Trophoblast cell (in vitro differentiated cells and primary cell): ENCODE data around the gene ITPR1.

Experiments
- DNase-seq, 2 donors: peaks; one replicate each; pipeline ENCODE4 v3.0.0-alpha.2; 2016
- H2AFZ ChIP-seq: 2 replicates; pipeline ENCODE4 v1.6.1; 2013; ENCODE audit warnings: low read length, moderate library complexity, mild to moderate bottlenecking; ENCODE audit not compliant: insufficient read depth, poor library complexity
- H2AK5ac ChIP-seq: 2 replicates; pipeline ENCODE4 v1.6.1; 2013; ENCODE audit warnings: mild to moderate bottlenecking, low read length
- H2BK120ac ChIP-seq: 2 replicates; pipeline ENCODE4 v1.6.1; 2013; ENCODE audit warnings: low read length, mild to moderate bottlenecking, moderate library complexity; ENCODE audit not compliant: insufficient read depth, poor library complexity
- H2BK12ac ChIP-seq: 2 replicates; pipeline ENCODE4 v1.6.1; 2013; ENCODE audit warnings: mild to moderate bottlenecking, low read length, moderate library complexity
- H2BK5ac ChIP-seq: 2 replicates; pipeline ENCODE4 v1.6.1; 2013; ENCODE audit warnings: low read length, low read depth, moderate library complexity, mild to moderate bottlenecking; ENCODE audit not compliant: poor library complexity
- H3K14ac ChIP-seq: 2 replicates; pipeline ENCODE4 v1.6.1; 2013; ENCODE audit warnings: mild to moderate bottlenecking, low read length
- H3K18ac ChIP-seq: 2 replicates; pipeline ENCODE4 v1.6.1; 2013; ENCODE audit warnings: mild to moderate bottlenecking, low read length
- H3K23ac ChIP-seq: 2 replicates; pipeline ENCODE4 v1.6.1; 2013; ENCODE audit warnings: low read length
- H3K27ac ChIP-seq: 2 replicates; pipeline ENCODE4 v1.5.1; 2013; ENCODE audit warnings: low read depth, mild to moderate bottlenecking, inconsistent platforms, low read length, moderate library complexity
- H3K27me3 ChIP-seq: 2 replicates; pipeline ENCODE4 v1.6.1; 2013; ENCODE audit warnings: inconsistent platforms, mild to moderate bottlenecking, low read length, moderate library complexity; ENCODE audit not compliant: insufficient read depth
- H3K36me3 ChIP-seq, 2 experiments: 1 replicate in 1 of 2; 2 replicates in 1 of 2; pipeline ENCODE4 v1.6.1; 2013; ENCODE audit warnings: low read length in 2 of 2, mild to moderate bottlenecking in 2 of 2, moderate library complexity in 1 of 2; ENCODE audit not compliant: insufficient read depth in 2 of 2, control insufficient read depth in 1 of 2
- H3K4ac ChIP-seq: 2 replicates; pipeline ENCODE4 v1.6.1; 2013; ENCODE audit warnings: low read depth, mild to moderate bottlenecking, low read length, moderate library complexity
- H3K4me1 ChIP-seq, 2 experiments: 1 replicate in 1 of 2; 2 replicates in 1 of 2; pipeline ENCODE4 v1.6.1; 2013; ENCODE audit warnings: low read length in 2 of 2, mild to moderate bottlenecking in 2 of 2, moderate library complexity in 1 of 2; ENCODE audit not compliant: insufficient read depth in 2 of 2, control insufficient read depth in 1 of 2
- H3K4me2 ChIP-seq: 2 replicates; pipeline ENCODE4 v1.6.1; 2013; ENCODE audit warnings: inconsistent platforms, mild to moderate bottlenecking, low read length, moderate library complexity
- H3K4me3 ChIP-seq: 2 replicates; pipeline ENCODE4 v1.5.1; 2013; ENCODE audit warnings: mild to moderate bottlenecking, low read depth, low read length, inconsistent platforms
- H3K79me1 ChIP-seq: one replicate; pipeline ENCODE4 v1.6.1; 2013; ENCODE audit warnings: low read length
- H3K79me2 ChIP-seq: 2 replicates; pipeline ENCODE4 v1.6.1; 2013; ENCODE audit warnings: low read length, mild to moderate bottlenecking; ENCODE audit not compliant: control insufficient read depth, insufficient read depth, poor library complexity
- H3K9ac ChIP-seq: 2 replicates; pipeline ENCODE4 v1.6.1; 2013; ENCODE audit warnings: mild to moderate bottlenecking, low read length
- H3K9me3 ChIP-seq: 2 replicates; pipeline ENCODE4 v1.6.1; 2013; ENCODE audit warnings: low read depth, mild to moderate bottlenecking, control low read depth, inconsistent platforms, low read length; ENCODE audit not compliant: insufficient read depth
- H4K12ac ChIP-seq: 2 replicates; pipeline ENCODE4 v1.6.1; 2013; ENCODE audit warnings: low read depth, mild to moderate bottlenecking, low read length, moderate library complexity
- H4K8ac ChIP-seq: 2 replicates; pipeline ENCODE4 v1.6.1; 2013; ENCODE audit warnings: low read depth, mild to moderate bottlenecking, low read length, moderate library complexity
- H4K91ac ChIP-seq: one replicate; pipeline ENCODE4 v1.6.1; 2013; ENCODE audit warnings: low read depth, mild to moderate bottlenecking, low read length, moderate library complexity
- WGBS: extraction: QIAGEN DNeasy Blood & Tissue Kit; methylation state at CpG from one replicate; pipeline ENCODE4 v1.1.7; 2013; ENCODE audit warnings: missing lambda C conversion rate; ENCODE audit not compliant: insufficient read length, insufficient coverage; ENCODE audit errors: extremely low coverage; 5-methylcytosine and 5-hydroxymethylcytosine counted together

ITPR1 gene

DNA sequence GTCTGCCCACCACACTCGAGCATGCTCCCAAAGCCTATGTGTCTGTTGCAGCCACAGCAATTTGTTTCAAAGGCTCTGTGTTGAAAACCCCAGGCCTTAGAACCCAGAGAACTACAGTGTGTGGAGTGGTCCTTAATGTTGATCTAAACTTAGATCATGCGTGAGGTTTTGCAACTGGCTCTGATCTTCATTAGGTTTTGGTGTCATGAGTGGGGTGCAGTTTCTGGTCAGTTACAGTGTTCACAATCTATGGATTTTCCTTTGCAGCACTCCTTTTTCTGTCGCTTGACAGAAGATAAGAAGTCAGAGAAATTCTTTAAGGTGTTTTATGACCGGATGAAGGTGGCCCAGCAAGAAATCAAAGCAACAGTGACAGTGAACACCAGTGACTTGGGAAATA is 273.1 kb downstream of the ITPR1 start:
- no peak overlapping the region for H2BK12ac ChIP-seq
- no CpG with 5 or more reads among the region's 4 CpGs for WGBS
- H3K4ac ChIP-seq = no peak overlapping the region
- no peak overlapping the region for H2AK5ac ChIP-seq
- no peak overlapping the region for H3K4me3 ChIP-seq
- peaks cover 4% of the 10 kb centered on the region for H3K9me3 ChIP-seq
- no peaks in the 10 kb centered on the region for H3K79me2 ChIP-seq
- H4K8ac ChIP-seq = no peak overlapping the region
- no peak overlapping the region for H4K12ac ChIP-seq
- no peak overlapping the region for H4K91ac ChIP-seq
- no peak overlapping the region for H2BK120ac ChIP-seq
- no peak overlapping the region for H3K14ac ChIP-seq
- H3K18ac ChIP-seq = no peak overlapping the region
- H3K4me1 ChIP-seq = no peaks in the 10 kb centered on the region
- H3K79me1 ChIP-seq = no peaks in the 10 kb centered on the region
- H3K27ac ChIP-seq = no peak overlapping the region
- no peak overlapping the region for H2BK5ac ChIP-seq
- H2AFZ ChIP-seq = no peak overlapping the region
- DNase-seq = no peak
- no peaks in the 10 kb centered on the region for H3K27me3 ChIP-seq
- H3K9ac ChIP-seq = no peak overlapping the region
- H3K36me3 ChIP-seq = no peaks in the 10 kb centered on the region
- H3K4me2 ChIP-seq = no peak overlapping the region
- H3K23ac ChIP-seq = no peak overlapping the region

GRCh38 chr3:4766716-4767499 is 273.8 kb downstream of the ITPR1 start:
- H3K4ac ChIP-seq = no peak overlapping the region
- H3K23ac ChIP-seq = no peak overlapping the region
- H3K14ac ChIP-seq = no peak overlapping the region
- WGBS = no CpG with 5 or more reads among the region's 6 CpGs
- H3K9me3 ChIP-seq = peaks cover 4% of the 10 kb centered on the region
- H3K9ac ChIP-seq = no peak overlapping the region
- H3K18ac ChIP-seq = no peak overlapping the region
- no peak overlapping the region for H2AK5ac ChIP-seq
- H3K27me3 ChIP-seq = no peaks in the 10 kb centered on the region
- no peak overlapping the region for H3K4me2 ChIP-seq
- no peaks in the 10 kb centered on the region for H3K36me3 ChIP-seq
- H2BK5ac ChIP-seq = no peak overlapping the region
- no peak overlapping the region for H2AFZ ChIP-seq
- H4K12ac ChIP-seq = no peak overlapping the region
- no peaks in the 10 kb centered on the region for H3K79me1 ChIP-seq
- no peak overlapping the region for H4K91ac ChIP-seq
- no peak for DNase-seq
- no peak overlapping the region for H2BK120ac ChIP-seq
- H3K27ac ChIP-seq = no peak overlapping the region
- H2BK12ac ChIP-seq = no peak overlapping the region
- H4K8ac ChIP-seq = no peak overlapping the region
- H3K4me1 ChIP-seq = no peaks in the 10 kb centered on the region
- no peak overlapping the region for H3K4me3 ChIP-seq
- no peaks in the 10 kb centered on the region for H3K79me2 ChIP-seq

GRCh38 chr3:4768021-4768420 is 274.9 kb downstream of the ITPR1 start:
- no peaks in the 10 kb centered on the region for H3K36me3 ChIP-seq
- H3K9me3 ChIP-seq = peaks cover 4% of the 10 kb centered on the region
- no peak overlapping the region for H3K18ac ChIP-seq
- no peak overlapping the region for H2BK5ac ChIP-seq
- no peaks in the 10 kb centered on the region for H3K27me3 ChIP-seq
- H2AK5ac ChIP-seq = no peak overlapping the region
- no CpG with 5 or more reads among the region's 5 CpGs for WGBS
- no peak overlapping the region for H2BK12ac ChIP-seq
- H4K12ac ChIP-seq = no peak overlapping the region
- H4K91ac ChIP-seq = no peak overlapping the region
- H3K4me3 ChIP-seq = no peak overlapping the region
- no peak overlapping the region for H3K27ac ChIP-seq
- H3K9ac ChIP-seq = no peak overlapping the region
- no peak for DNase-seq
- no peak overlapping the region for H2AFZ ChIP-seq
- H3K4ac ChIP-seq = no peak overlapping the region
- H4K8ac ChIP-seq = no peak overlapping the region
- H3K79me2 ChIP-seq = no peaks in the 10 kb centered on the region
- no peak overlapping the region for H3K14ac ChIP-seq
- H2BK120ac ChIP-seq = no peak overlapping the region
- no peak overlapping the region for H3K4me2 ChIP-seq
- H3K79me1 ChIP-seq = no peaks in the 10 kb centered on the region
- H3K4me1 ChIP-seq = no peaks in the 10 kb centered on the region
- H3K23ac ChIP-seq = no peak overlapping the region

DNA sequence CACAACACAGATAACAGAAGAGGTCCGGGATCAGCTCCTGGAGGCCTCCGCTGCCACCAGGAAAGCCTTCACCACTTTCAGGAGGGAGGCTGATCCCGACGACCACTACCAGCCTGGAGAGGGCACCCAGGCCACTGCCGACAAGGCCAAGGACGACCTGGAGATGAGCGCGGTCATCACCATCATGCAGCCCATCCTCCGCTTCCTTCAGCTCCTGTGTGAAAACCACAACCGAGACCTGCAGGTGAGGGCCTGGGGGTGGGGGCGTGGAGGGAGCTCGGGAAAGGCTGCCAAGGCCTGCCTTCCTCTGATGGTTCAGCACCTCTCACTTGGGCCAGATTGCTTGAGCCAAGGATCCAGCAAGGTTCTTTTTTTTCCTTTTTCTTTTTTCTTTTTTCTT is 275.4 kb downstream of the ITPR1 start:
- Histone ChIP-seq H3K4ac (no peak overlapping the region), H4K8ac (no peak overlapping the region), H3K4me2 (no peak overlapping the region), H2BK120ac (no peak overlapping the region), H3K23ac (no peak overlapping the region), H3K27ac (no peak overlapping the region), H3K18ac (no peak overlapping the region), H2AFZ (no peak overlapping the region), H4K12ac (no peak overlapping the region), H3K4me1 (no peaks in the 10 kb centered on the region), H2AK5ac (no peak overlapping the region), H2BK5ac (no peak overlapping the region), H3K36me3 (no peaks in the 10 kb centered on the region), H3K9ac (no peak overlapping the region), H2BK12ac (no peak overlapping the region), H4K91ac (no peak overlapping the region), H3K9me3 (peaks cover 4% of the 10 kb centered on the region), H3K27me3 (no peaks in the 10 kb centered on the region), H3K79me2 (no peaks in the 10 kb centered on the region), H3K14ac (no peak overlapping the region), H3K4me3 (no peak overlapping the region), H3K79me1 (no peaks in the 10 kb centered on the region)
- DNase-seq = no peak
- no CpG with 5 or more reads among the region's 12 CpGs for WGBS
